ENCODE results near the gene CTAGE1. TPM values are rescaled to one million over a fixed set of nuclear protein-coding genes. Genes with fewer than 3 reads are reported as not detected.

The CTAGE1 gene
- total RNA-seq, 3 donors from 2014 or later: not detected

DNA sequence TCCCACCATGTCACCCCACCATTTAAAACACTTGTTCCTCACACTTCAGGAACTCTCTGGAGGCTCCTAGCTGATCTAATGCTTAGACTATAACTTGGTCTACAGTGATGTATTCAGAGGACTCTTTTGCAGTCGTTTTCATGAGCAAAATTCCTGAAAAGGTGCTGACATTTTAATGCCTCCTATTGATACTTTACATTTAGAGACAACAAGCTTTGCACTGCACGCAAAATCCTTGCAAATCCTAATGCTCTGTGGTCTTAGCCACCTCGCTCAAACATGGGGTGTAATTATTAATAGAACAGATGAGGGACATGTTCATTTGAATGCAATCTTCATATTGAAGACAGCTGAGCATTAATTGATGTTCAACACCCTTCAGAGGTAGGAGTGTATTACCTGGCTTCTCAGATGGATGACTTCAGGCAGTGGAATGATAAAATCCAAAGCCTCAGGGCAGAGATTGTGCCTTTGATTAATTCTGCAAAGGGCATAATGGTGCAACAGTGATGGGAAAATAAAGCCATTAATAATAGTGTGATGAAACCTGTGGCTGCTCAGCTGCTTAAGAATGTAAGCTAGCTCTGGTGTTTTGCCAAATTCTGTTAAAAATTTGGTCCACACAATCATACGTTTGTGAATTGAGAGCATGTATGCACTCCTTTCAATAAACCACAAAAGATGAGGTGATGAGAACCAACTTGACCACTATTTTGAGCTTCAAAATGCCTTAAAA is 5.4 kb downstream of the CTAGE1 start:
- H3K4me1 ChIP-seq: no peaks in the 10 kb centered on the region
- DNase-seq (ENCODE audit: low spot score in 2 of 2): no peak
- no peaks in the 10 kb centered on the region for H3K27me3 ChIP-seq
- H3K4me3 ChIP-seq: no peak overlapping the region
- H3K9me3 ChIP-seq: no peaks in the 10 kb centered on the region
- intact Hi-C loops (cut with DNase I; ENCODE audit: low total_unique reads): no loop called here
- H3K36me3 ChIP-seq: no peaks in the 10 kb centered on the region
- H3K27ac ChIP-seq: no peak overlapping the region
- TF ChIP-seq, protein P1, sequence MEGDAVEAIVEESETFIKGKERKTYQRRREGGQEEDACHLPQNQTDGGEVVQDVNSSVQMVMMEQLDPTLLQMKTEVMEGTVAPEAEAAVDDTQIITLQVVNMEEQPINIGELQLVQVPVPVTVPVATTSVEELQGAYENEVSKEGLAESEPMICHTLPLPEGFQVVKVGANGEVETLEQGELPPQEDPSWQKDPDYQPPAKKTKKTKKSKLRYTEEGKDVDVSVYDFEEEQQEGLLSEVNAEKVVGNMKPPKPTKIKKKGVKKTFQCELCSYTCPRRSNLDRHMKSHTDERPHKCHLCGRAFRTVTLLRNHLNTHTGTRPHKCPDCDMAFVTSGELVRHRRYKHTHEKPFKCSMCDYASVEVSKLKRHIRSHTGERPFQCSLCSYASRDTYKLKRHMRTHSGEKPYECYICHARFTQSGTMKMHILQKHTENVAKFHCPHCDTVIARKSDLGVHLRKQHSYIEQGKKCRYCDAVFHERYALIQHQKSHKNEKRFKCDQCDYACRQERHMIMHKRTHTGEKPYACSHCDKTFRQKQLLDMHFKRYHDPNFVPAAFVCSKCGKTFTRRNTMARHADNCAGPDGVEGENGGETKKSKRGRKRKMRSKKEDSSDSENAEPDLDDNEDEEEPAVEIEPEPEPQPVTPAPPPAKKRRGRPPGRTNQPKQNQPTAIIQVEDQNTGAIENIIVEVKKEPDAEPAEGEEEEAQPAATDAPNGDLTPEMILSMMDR (IDR thresholded peaks at IDR 0.05): no peak
- no peak for TF ChIP-seq POLR2AphosphoS5 (IDR thresholded peaks at IDR 0.05)
- no peak for TF ChIP-seq POLR2A (IDR thresholded peaks at IDR 0.05)

GRCh38 chr18:22411446-22411845 is 6.3 kb downstream of the CTAGE1 start:
- TF ChIP-seq, protein P1 (IDR thresholded peaks at IDR 0.05): no peak
- TF ChIP-seq POLR2A (IDR thresholded peaks at IDR 0.05): no peak
- no peak for TF ChIP-seq POLR2AphosphoS5 (IDR thresholded peaks at IDR 0.05)
- no peak for DNase-seq (ENCODE audit: low spot score in 2 of 2)
- no peaks in the 10 kb centered on the region for H3K27me3 ChIP-seq
- no peaks in the 10 kb centered on the region for H3K4me1 ChIP-seq
- H3K36me3 ChIP-seq: no peaks in the 10 kb centered on the region
- H3K4me3 ChIP-seq: no peak overlapping the region
- no peaks in the 10 kb centered on the region for H3K9me3 ChIP-seq
- no peak overlapping the region for H3K27ac ChIP-seq
- intact Hi-C loops (cut with DNase I; ENCODE audit: low total_unique reads): no loop called here

DNA sequence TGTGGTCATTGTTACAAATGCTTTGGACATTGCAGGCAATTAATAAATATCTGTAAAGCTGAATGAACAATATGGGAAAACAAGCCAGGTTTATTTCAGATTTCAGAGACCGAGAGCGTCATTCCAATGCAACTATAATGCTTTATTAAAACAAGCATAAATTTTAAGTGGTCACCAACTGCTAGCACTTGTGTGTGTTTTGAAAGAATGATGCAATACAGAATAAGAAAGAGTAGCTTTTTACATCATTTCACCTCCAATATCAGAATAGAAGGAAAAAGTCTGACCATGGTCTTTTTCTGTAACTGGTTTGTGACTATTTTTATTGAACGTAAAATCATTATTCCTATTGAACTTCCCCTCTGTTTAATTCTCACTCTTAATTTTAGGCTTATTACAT is 7.6 kb downstream of the CTAGE1 start:
- TF ChIP-seq POLR2AphosphoS5 (IDR thresholded peaks at IDR 0.05): no peak
- Histone ChIP-seq H3K4me3 (no peak overlapping the region), H3K4me1 (no peaks in the 10 kb centered on the region), H3K36me3 (no peaks in the 10 kb centered on the region), H3K9me3 (peaks cover 0 to 4% of the 10 kb centered on the region in 2 donors), H3K27me3 (no peaks in the 10 kb centered on the region), H3K27ac (no peak overlapping the region)
- intact Hi-C loops (cut with DNase I; ENCODE audit: low total_unique reads): no loop called here
- DNase-seq (ENCODE audit: low spot score in 2 of 2): no peak

- no peak for DNase-seq (ENCODE audit: low spot score in 2 of 2)
- intact Hi-C loops (cut with DNase I; ENCODE audit: low total_unique reads): no loop called here
- H3K36me3 ChIP-seq: no peaks in the 10 kb centered on the region
- H3K27me3 ChIP-seq: no peaks in the 10 kb centered on the region
- H3K4me1 ChIP-seq: no peaks in the 10 kb centered on the region
- H3K9me3 ChIP-seq: peaks cover 0 to 6% of the 10 kb centered on the region in 2 donors
- TF ChIP-seq, protein P1 (IDR thresholded peaks at IDR 0.05): no peak
- TF ChIP-seq POLR2A (IDR thresholded peaks at IDR 0.05) (no peak), POLR2AphosphoS5 (IDR thresholded peaks at IDR 0.05) (no peak)
- no peak overlapping the region for H3K27ac ChIP-seq
- H3K4me3 ChIP-seq: no peak overlapping the region
These were observed 8.3 kb downstream of the CTAGE1 start for GRCh38 chr18:22409445-22409844.

GRCh38 chr18:22408059-22408458 is 9.7 kb downstream of the CTAGE1 start:
- Histone ChIP-seq H3K36me3 (no peaks in the 10 kb centered on the region), H3K9me3 (peaks cover 5 to 6% of the 10 kb centered on the region in 2 donors), H3K27me3 (no peaks in the 10 kb centered on the region), H3K4me1 (no peaks in the 10 kb centered on the region), H3K4me3 (no peak overlapping the region), H3K27ac (no peak overlapping the region)
- TF ChIP-seq POLR2AphosphoS5 (IDR thresholded peaks at IDR 0.05): no peak
- TF ChIP-seq, protein P1 (IDR thresholded peaks at IDR 0.05): no peak
- no peak for TF ChIP-seq POLR2A (IDR thresholded peaks at IDR 0.05)
- no peak for DNase-seq (ENCODE audit: low spot score in 2 of 2)
- intact Hi-C loops (cut with DNase I; ENCODE audit: low total_unique reads): no loop called here
